Measurements from ENCODE around the gene CSF1.
A peak's percentile ranks its signal among the peaks of the same experiment; 100 is the strongest.

The CSF1 gene

GRCh38 chr1:109977225-109977624 is 66.6 kb downstream of the CSF1 start:
- Histone ChIP-seq H3K4me3 (no peak overlapping the region), H4K20me1 (no peaks in the 10 kb centered on the region), H3K9me3 (replicated peaks in 1 of 11) (no peaks in the 10 kb centered on the region), H3K9ac (no peak overlapping the region), H3K27ac (no peak overlapping the region), H3K4me1 (peaks cover 0 to 24% (median 8%) of the 10 kb centered on the region in 10 experiments; a peak in 11 of 20 replicates), H3K4me2 (no peak overlapping the region), H3K36me3 (no peaks in the 10 kb centered on the region), H3K27me3 (no peaks in the 10 kb centered on the region)
- no peak for TF ChIP-seq Cebpa-rat (IDR thresholded peaks at IDR 0.05)

GRCh38 chr1:109977657-109978378 is 67.2 kb downstream of the CSF1 start:
- H3K36me3 ChIP-seq: no peaks in the 10 kb centered on the region
- H3K27me3 ChIP-seq: no peaks in the 10 kb centered on the region
- peaks cover 0 to 30% (median 11%) of the 10 kb centered on the region in 10 experiments; a peak in 16 of 20 replicates for H3K4me1 ChIP-seq
- TF ChIP-seq Cebpa-rat (IDR thresholded peaks at IDR 0.05): no peak
- no peak overlapping the region for H3K4me2 ChIP-seq
- no peak overlapping the region for H3K27ac ChIP-seq
- H3K9ac ChIP-seq: no peak overlapping the region
- no peaks in the 10 kb centered on the region for H3K9me3 ChIP-seq (replicated peaks in 1 of 11)
- no peaks in the 10 kb centered on the region for H4K20me1 ChIP-seq
- H3K4me3 ChIP-seq: no peak overlapping the region

GRCh38 chr1:109978761-109979488 is 68.3 kb downstream of the CSF1 start:
- Histone ChIP-seq H3K27ac (peak overlapping the region in 1 of 11 experiments; percentile 11; a peak in 1 of 22 replicates), H3K4me1 (peaks cover 11 to 41% (median 21%) of the 10 kb centered on the region in 10 experiments), H3K27me3 (no peaks in the 10 kb centered on the region), H3K36me3 (no peaks in the 10 kb centered on the region), H3K4me3 (no peak overlapping the region), H4K20me1 (no peaks in the 10 kb centered on the region), H3K4me2 (peak overlapping the region in 4 of 11 experiments; percentile 22 to 54 (median 30); a peak in 6 of 22 replicates), H3K9me3 (replicated peaks in 1 of 11) (no peaks in the 10 kb centered on the region), H3K9ac (no peak overlapping the region)
- no peak for TF ChIP-seq Cebpa-rat (IDR thresholded peaks at IDR 0.05)

GRCh38 chr1:109979489-109980091 is 68.9 kb downstream of the CSF1 start:
- Histone ChIP-seq H3K4me1 (peaks cover 15 to 46% (median 25%) of the 10 kb centered on the region in 10 experiments), H3K36me3 (no peaks in the 10 kb centered on the region), H3K27me3 (no peaks in the 10 kb centered on the region), H4K20me1 (no peaks in the 10 kb centered on the region), H3K27ac (no peak overlapping the region), H3K9me3 (replicated peaks in 1 of 11) (no peaks in the 10 kb centered on the region), H3K9ac (no peak overlapping the region), H3K4me3 (no peak overlapping the region), H3K4me2 (peak overlapping the region in 4 of 11 experiments; percentile 22 to 54 (median 30); a peak in 6 of 22 replicates)
- TF ChIP-seq Cebpa-rat (IDR thresholded peaks at IDR 0.05): no peak

Measured in BLaER1 treated with 17β-estradiol and CSF1 and Interleukin-3, amounts not matched to agents 10 nM and 100 nM (cell line).